DND-41 (cell line): ENCODE results near the gene NINL.

Experiments used
- CTCF ChIP-seq: IDR thresholded peaks from 2 replicates; pipeline ENCODE4 v1.5.1; 2012; ENCODE audit warnings: borderline replicate concordance, low read length, moderate library complexity, mild to moderate bottlenecking; ENCODE audit not compliant: poor library complexity, severe bottlenecking; ENCODE audit errors: extremely low read depth
- EZH2 ChIP-seq: IDR thresholded peaks from 3 replicates; pipeline ENCODE4 v1.6.1; 2012; ENCODE audit warnings: borderline replicate concordance, low read depth, mild to moderate bottlenecking, moderate library complexity, low read length, inconsistent platforms; ENCODE audit not compliant: severe bottlenecking

- no peak for TF ChIP-seq CTCF
- TF ChIP-seq EZH2, result no peak
Measured at GRCh38 chr20:25517124-25517523, 68.2 kb downstream of the NINL start.
